Measurements from ENCODE around the gene TRAFD1.
"Not testable (repeated sequence)": the region's sequence is repeated elsewhere in the genome, so short reads cannot be mapped to it uniquely, and the experiment has no call there.

TRAFD1 gene, protein sequence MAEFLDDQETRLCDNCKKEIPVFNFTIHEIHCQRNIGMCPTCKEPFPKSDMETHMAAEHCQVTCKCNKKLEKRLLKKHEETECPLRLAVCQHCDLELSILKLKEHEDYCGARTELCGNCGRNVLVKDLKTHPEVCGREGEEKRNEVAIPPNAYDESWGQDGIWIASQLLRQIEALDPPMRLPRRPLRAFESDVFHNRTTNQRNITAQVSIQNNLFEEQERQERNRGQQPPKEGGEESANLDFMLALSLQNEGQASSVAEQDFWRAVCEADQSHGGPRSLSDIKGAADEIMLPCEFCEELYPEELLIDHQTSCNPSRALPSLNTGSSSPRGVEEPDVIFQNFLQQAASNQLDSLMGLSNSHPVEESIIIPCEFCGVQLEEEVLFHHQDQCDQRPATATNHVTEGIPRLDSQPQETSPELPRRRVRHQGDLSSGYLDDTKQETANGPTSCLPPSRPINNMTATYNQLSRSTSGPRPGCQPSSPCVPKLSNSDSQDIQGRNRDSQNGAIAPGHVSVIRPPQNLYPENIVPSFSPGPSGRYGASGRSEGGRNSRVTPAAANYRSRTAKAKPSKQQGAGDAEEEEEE

DNA sequence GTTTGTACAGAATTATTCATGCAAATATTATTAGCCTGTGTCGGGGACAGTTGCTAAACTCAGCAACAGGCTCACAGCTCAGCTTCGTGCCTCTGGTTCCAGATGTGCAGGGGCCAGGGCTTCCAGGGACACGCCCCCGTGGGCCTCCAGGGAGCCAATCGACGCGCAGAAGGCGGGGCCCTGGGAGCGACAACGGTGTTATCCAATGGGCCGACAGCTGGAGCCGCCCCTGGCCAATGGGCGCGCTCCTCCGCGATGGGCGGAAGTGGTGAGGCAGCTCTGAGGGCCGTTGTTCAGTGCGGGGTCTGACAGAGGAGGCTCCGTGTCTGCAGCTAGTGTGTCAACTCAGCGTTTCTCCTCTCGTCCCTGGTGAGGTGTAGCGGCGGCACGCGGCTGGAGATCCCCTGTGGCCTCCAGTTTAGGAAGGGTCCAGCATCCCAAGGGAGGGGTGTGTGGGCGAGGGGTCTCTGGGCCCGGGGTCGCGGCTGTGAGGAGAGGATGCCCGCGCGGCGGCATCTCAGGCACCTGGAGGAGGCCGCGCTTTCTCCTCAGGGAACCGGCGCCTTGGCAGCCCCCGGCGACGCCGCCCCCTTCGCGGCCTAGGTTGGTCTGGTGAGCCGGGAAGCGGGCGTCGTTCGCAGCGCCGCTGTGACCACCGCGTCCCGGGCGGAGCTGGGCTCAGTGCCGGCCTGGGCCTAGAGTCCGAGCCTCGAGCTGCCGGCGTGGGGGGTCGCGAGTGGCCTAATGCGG, at the start of gene TRAFD1:
TSS of gene TRAFD1 (plus strand) at position 311 of the 750 bp plus-strand sequence. CDS start 4,963 bp downstream, outside the sequence.
- DNase-seq (ENCODE audit: extremely low read depth in 1 of 2, low read depth in 1 of 2) = peak; percentile 96 to 98

DNA sequence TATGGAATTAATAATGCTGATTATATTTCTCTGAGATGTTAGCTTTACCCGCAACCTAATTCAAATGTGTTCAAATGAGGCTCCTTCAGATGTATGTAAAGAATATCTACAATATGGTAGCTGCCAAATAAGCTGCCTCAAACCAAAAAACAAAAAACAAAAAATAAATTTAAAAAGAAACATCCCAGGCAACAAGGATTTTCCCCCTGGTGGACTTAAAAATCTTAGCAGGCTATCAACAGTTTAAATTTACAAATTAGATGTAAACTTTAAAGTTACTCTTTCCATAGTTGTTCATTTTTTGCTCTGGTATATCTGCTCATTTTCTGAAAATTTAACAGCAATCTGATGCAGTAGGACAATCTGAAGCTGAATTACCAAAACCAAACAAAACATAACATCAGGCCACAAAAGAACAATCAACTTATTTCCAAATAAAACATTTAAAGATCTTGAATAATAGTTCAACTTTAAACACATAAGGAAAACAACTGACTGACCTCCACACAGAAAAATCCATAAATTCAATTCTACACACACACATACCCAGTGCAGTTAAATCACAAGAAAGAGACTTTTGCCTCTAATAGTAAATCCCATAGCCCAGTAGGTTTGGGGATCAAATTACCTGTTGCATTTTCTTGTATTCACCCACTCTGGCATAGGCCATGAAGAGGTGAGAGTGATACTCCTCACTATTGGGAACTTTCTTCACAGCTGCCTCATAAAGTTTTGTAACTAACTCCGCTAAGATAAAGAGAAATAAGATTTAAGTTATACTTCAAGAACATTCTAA, 38.1 kb upstream of the TRAFD1 start:
- DNase-seq (ENCODE audit: extremely low read depth in 1 of 2, low read depth in 1 of 2) = no peak

DNA sequence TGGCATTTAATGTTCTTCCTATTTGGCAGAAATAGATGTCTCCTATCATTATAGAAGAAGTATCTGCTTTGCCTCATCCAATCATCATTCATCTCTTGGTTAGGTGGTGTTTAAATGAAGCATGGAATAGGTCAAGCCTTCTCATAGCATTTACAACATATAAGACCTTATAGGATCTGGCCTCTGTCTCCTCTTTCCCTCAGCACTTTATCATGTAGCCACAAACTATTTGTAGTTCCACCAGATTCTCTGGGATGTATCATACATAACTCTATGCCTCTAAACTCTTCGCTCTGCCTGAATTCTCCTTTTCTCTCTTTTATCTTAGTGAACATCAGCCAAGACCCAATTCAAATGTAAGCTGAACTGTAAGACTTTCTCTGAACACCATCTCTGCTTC, 37.5 kb upstream of the TRAFD1 start:
- no peak for DNase-seq (ENCODE audit: extremely low read depth in 1 of 2, low read depth in 1 of 2)

DNA sequence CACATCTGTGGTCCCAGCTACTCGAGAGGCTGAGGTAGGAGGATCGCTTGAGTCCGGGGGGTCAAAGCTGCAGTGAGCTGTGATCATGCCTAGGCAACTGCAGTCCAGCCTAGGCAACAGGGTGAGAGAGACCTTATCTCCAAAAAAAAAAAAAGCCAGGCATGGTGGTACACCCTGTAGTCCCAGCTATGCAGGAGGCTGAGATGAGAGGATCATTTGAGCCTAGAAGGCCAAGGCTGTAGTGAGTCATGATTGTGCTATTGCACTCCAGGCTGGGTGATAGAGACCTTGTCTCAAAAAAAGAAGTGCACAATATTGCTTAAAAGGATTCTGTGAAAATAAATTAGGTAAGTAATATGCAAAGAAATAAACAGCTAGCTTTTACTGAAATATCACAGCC, 33.8 kb upstream of the TRAFD1 start:
- DNase-seq (ENCODE audit: extremely low read depth in 1 of 2, low read depth in 1 of 2) = no peak

DNA sequence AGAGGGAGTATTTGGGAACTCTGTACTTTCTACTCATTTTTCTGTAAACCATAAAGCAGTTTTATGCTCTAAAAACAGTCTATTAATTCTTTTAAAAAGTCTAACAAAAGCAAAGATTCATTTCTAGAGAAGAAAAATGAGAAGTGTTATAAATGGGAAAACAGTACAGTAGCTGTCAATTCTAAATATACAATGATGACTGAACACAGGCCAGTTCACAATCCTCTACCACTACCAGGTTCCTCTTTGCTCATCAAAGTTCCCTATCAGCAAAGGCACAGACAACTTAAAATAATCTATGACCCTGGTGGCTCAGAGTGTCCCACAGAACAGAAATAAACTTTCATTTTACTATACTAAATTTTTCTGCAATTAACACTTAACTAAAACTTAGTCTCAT, 29.3 kb upstream of the TRAFD1 start:
- no peak for DNase-seq (ENCODE audit: extremely low read depth in 1 of 2, low read depth in 1 of 2)

DNA sequence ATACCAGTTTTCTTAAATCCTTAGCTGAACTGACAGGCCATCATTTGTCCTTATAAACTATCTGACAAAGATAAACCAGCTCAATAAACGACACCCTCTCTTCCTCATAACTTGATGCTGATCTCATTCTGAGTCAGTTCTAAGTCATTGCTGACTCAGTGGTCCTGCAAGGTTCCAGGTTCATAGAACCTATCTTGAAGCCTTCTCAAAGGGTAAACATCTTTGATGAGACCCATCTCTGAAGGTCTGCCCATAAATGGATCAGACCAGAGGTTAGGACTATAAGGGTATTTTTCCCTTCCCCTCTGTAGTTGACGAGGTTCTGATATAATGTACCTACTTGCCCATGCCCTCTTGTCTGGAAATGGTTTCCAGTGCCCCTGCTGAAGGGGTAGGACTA, 28.7 kb upstream of the TRAFD1 start:
- no peak for DNase-seq (ENCODE audit: extremely low read depth in 1 of 2, low read depth in 1 of 2)

DNA sequence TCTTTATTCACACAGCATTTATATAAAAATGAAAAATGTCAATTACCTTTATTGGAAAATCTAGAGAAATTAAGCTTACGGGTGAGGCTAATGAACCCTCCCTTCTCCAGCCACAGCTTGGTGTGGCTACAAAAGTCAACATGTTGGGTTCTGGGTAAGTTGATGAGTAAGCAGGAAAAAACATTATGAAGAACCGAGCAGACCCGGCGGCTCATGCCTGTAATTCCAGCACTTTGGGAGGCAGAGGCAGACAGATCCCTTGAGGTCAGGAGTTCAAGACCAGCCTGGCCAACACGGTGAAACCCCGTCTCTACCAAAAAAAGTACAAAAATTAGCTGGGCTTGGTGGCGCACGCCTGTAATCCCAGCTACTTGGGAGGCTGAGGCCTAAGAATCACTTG, 27.7 kb upstream of the TRAFD1 start:
- no peak for DNase-seq (ENCODE audit: extremely low read depth in 1 of 2, low read depth in 1 of 2)

DNA sequence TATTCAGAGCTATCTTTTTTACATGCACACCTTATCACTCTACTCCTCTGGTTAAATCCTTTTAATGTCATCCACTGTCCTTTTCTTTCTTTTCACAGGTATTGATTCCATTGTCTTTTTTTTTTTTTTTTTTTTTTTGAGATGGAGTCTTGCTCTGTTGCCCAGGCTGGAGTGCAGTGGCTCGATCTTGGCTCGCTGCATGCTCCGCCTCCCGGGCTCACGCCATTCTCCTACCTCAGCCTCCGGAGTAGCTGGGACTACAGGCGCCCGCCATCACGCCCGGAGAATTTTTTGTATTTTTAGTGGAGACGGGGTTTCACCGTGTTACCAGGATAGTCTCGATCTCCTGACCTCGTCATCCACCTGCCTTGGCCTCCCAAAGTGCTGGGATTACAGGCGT, 24.9 kb upstream of the TRAFD1 start:
- not testable (repeated sequence) for DNase-seq (ENCODE audit: extremely low read depth in 1 of 2, low read depth in 1 of 2)

DNA sequence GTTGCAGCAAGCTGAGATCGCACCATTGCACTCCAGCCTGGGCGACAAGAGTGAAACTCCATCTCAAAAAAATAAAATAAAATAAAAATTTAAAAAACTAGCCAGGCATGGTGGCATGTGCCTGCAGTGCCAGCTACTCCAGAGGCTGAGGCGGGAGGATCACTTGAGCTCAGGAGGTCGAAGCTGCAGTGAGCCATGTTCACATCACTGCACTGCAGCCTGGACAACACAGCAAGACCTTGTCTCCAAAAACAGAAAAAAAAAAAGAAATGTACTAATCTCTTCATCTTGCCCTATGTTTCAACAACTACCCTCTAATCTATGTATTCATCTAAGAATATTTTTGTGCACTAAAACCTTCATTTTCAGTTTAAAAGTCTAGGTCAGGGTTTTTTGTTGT, 23.2 kb upstream of the TRAFD1 start:
- no peak for DNase-seq (ENCODE audit: extremely low read depth in 1 of 2, low read depth in 1 of 2)

DNA sequence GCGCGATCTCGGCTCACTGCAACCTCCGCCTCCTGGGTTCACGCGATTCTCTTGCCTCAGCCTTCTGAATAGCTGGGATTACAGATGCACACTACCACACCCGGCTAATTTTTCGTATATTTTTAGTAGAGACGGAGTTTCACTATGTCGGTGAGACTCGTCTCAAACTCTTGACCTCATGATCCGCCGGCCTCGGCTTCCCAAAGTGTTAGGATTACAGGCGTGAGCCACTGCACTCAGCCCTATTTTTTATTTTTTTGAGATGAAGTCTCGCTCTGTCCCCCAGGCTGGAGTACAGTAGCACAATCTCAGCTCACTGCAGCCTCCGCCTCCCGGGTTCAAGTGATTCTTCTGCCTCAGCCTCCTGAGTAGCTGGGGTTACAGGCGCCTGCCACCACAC, 22.6 kb upstream of the TRAFD1 start:
- DNase-seq (ENCODE audit: extremely low read depth in 1 of 2, low read depth in 1 of 2) = not testable (repeated sequence)

DNA sequence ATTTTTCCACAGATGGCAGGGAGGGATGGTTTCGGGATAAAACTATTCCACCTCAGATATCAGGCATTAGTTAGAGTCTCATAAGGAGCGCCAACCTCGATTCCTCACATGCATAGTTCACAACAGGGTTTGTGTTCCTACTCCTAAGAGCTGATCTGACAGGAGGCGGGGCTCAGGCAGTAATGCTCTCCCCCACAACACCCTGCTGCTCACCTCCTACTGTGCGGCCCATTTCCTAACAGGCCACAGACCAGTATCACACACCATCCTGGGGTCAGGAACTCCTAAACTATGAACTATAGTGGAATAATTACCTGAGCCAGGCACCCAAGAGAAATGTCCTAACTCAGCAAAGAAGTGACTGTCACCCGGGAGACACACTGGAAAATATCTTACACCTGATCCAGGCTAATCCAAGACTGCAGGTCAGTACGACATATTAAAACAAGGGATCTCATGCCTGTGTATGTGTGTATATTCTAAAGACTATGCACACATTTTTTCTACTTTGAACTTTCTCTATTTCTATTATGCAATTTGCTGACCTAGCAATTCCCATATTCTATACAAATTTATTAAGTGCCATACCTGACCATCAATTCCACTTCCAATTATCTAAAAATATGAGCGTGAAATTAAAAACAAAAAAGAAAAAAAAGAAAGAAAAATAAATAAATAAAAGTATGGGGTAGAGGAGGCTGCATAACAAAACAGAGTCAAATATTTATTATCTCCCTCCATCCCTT, 21.4 kb upstream of the TRAFD1 start:
- no peak for DNase-seq (ENCODE audit: extremely low read depth in 1 of 2, low read depth in 1 of 2)

DNA sequence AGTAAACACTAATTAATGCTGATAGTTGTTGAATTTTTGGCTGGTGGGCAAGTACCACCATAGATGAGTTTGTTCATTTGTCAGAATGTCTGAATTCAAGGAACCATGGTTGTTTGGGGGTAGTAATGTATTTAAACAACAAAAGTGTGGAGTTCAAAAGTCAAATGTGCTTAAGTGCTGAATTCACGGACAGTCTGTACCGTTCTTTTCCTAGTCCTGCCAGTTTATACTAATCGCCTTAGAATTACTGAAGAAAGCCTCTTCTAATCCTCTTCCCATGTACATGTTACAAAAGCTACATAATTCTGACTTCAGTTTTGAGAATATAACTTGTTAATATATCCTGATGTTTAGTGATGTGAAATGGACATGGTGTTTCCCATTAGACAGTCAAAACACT, 19.5 kb upstream of the TRAFD1 start:
- DNase-seq (ENCODE audit: extremely low read depth in 1 of 2, low read depth in 1 of 2) = no peak

DNA sequence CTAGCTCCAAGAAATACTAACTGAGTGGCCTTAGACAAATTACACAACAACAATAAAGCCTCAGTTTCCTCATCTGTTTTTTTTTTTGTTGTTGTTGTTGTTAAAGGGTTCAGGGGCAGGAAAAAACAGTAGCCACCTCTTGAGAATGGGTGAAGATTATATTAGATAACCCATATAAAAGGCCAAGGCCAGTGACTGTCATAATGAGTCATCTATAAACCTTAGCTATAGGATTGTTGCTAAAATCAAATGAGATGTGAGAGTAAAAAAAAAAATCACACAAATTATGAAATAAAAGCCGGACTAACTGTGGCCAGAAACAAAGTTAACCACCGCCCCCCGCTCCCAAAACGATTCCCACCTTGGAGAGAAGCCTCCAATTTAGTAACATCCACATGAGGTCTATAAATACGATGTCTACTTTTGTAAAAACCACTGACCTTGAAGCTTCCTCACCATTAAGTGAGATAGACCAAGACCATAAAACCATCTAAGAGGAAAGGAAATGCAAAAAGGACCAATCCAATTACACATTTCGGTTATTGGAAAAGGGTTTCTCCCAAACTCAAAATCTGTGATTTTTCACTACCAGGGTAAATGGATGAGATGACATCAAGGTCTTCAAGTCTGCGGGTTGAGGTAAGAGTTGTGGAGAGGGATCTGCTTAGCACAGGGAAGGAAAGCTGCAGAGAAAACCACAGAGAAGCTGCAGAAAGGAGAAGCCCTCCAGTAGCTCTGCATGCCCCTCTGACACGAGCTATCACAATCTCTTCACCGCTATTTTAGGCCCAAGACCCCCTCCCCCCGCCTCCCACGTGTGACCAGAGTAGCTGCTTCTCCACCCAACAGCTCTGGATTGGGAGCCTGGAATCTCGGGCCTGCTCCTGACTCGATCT, 17.8 kb upstream of the TRAFD1 start:
- no peak for DNase-seq (ENCODE audit: extremely low read depth in 1 of 2, low read depth in 1 of 2)

DNA sequence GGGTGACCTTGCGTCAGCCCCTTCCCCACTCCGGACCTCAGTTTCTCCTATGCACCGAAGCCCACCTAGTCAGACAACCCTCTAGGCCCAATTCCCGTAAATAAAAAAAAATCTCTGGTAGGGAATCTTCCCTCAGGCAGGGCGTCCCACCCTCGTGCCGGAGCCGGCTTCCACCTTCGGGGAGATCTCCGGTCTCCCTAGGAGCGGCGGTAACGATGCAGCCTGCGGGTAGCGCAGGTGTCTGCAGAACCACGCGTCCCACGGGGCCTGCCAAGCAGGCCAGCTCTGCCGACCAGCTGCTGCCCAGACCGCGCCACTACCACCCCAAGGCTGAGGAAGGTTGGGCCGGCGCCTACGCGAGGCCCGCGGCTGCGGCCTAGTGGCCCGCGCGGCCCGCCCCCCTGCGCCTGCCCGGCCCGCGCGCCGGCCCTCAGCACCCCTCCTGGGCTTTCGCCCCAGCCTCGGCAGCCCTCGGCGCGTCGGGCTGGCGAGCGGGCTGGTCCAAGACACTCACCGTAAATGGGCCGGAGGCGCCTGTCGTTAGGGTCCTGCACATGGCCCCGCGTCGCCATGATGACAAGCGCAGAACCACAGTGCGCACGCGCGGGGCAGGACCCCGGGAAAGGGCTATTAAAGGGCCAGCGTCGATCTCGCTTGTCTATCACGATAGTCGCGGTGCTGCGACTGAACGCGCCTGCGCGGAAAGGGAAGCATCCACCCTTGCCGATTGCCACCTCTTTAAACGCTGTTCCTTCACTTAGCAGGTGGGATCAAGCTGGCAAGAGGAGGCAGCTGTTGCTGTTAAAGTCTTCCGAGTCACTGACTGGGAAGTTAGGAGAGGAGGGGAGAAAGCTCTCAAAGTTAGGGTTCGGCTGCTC, 16.9 kb upstream of the TRAFD1 start, which contains the start of gene NAA25:
TSS of gene NAA25 (minus strand) at position 582 of the 878 bp plus-strand sequence. CDS start at position 572, 10 bp downstream.
- DNase-seq (ENCODE audit: extremely low read depth in 1 of 2, low read depth in 1 of 2) = peak; percentile 64 to 80

DNA sequence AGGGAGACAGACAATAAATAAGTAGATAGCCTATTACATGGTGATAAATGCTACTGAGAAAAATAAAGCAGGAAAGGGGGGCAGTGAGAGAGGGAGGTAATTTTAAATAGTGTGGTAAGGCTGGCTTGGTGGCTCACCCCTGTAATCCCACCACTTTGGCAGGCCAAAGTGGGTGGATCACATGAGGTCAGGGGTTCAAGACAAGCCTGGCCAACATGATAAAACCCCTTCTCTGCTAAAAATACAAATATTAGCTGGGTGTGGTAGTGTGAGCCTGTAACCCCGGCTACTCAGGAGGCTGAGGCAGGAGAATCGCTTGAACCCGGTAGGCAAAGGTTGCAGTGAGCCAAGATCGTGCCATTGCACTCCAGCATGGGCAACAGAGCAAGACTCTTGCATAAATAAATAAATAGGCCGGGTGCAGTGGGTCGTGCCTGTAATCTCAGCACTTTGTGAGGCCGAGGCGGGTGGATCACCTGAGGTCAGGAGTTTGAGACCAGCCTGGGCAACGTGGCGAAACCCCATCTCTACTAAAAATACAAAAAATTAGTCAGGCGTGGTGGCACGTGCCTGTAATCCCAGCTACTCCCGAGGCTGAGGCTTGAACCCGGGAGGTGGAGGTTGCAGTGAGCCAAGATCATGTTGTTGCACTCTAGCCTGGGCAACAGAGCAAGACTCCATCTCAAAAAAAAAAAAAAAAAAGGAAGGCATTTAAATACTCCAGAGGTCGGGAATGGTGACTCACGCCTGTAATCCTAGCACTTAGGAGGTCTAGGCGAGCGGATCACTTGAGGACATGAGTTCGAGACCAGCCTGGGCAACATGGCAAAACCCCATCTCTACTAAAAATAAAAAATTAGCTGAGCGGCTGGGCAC, 14.3 kb upstream of the TRAFD1 start:
- not testable (repeated sequence) for DNase-seq (ENCODE audit: extremely low read depth in 1 of 2, low read depth in 1 of 2)

DNA sequence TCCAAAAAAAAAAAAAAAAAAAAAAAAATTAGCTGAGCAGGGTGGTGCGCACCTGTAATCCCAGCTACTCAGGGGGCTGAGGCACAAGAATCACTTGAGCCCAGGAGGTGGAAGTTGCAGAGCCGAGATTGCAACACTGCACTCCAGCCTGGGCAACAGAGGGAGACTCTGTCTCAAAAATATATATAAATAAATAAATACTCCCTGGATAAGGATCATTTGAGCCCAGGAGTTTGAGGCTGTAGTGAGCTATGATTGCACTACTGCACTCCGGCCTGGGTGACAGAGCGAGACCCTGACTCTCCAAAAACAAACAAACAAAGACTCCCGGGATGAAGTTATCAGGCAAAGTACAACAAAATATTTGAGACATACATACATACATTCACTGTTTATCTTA, 13.4 kb upstream of the TRAFD1 start:
- no peak for DNase-seq (ENCODE audit: extremely low read depth in 1 of 2, low read depth in 1 of 2)

DNA sequence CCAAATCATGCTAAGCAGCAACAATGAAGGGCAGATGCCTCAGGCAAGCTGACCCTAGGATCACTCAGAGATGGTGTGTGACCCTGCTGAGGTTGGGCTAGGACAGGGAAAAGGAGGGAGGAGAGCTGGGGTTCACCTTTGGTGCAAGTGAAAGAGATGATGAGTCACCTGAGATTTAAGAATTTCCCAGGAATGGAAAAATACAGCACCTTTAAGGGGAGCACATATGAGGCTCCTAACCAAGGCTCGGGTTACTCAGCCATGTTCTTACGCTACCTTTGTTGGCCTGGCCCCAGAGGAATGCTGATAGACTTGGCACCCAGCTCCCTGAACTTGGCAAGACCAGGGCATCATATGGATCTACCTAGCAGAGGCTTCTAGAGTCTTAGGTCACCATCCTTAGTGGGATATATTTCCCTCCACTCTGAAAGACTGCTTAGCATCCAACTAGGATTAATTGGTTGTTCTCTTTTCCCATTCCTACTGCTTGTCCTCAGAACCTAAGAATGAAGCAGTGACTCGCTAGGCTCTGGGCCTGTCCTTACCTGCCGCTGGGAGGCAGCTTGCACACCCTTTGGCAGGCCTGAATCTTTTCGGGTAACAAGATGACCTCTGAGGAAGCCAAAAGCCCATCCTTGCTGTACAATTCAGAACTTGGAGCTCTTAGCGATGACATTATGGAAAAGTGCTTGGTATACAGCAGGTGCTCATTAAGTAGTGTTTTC, 12.8 kb upstream of the TRAFD1 start:
- no peak for DNase-seq (ENCODE audit: extremely low read depth in 1 of 2, low read depth in 1 of 2)

Measured in activated CD8-positive, alpha-beta memory T cell treated with anti-CD3 and anti-CD28 coated beads for 1 hour (primary cell).